ENCODE measurements around the gene MAP3K20. TPM values are rescaled to one million over a fixed set of nuclear protein-coding genes. Genes with fewer than 3 reads are reported as not detected.

Gene MAP3K20
- polyA plus RNA-seq, 3 donors = 26.4 to 28.7 (median 27.3) TPM

- DNase-seq (ENCODE audit: extremely low read depth in 1 of 11, low read depth in 9 of 11, low spot score in 4 of 11) = no peak
Measured at GRCh38 chr2:173311844-173312606, 236.4 kb downstream of the MAP3K20 start.

Data from renal cortex interstitium (tissue), 11 donors.